Endothelial cell (in vitro differentiated cells): Measurements from ENCODE around the gene RTRAF. TPM values are rescaled to one million over a fixed set of nuclear protein-coding genes. Genes with fewer than 3 reads are reported as not detected.

Source experiments
- DNase-seq: peaks from one replicate; pipeline ENCODE4 v3.0.0; 2021; ENCODE audit warnings: low spot score
- H3K27ac Mint-ChIP-seq: one replicate; pipeline ENCODE4 v1.8.0; 2021; ENCODE audit warnings: mixed read lengths, inconsistent platforms; ENCODE audit not compliant: unreplicated experiment
- H3K27me3 Mint-ChIP-seq: one replicate; pipeline ENCODE4 v1.8.0; 2021; ENCODE audit warnings: mild to moderate bottlenecking, moderate library complexity, mixed read lengths, inconsistent platforms; ENCODE audit not compliant: unreplicated experiment
- H3K36me3 Mint-ChIP-seq: one replicate; pipeline ENCODE4 v1.8.0; 2021; ENCODE audit warnings: mild to moderate bottlenecking, low read depth, mixed read lengths, inconsistent platforms; ENCODE audit not compliant: unreplicated experiment
- H3K4me1 Mint-ChIP-seq: one replicate; pipeline ENCODE4 v1.8.0; 2021; ENCODE audit warnings: mild to moderate bottlenecking, mixed read lengths, inconsistent platforms; ENCODE audit not compliant: unreplicated experiment
- H3K4me3 Mint-ChIP-seq: one replicate; pipeline ENCODE4 v1.8.0; 2021; ENCODE audit warnings: mild to moderate bottlenecking, mixed read lengths, inconsistent platforms; ENCODE audit not compliant: unreplicated experiment
- H3K9me3 Mint-ChIP-seq: one replicate; pipeline ENCODE4 v1.8.0; 2021; ENCODE audit warnings: mixed read lengths, inconsistent platforms; ENCODE audit not compliant: unreplicated experiment
- total RNA-seq: library from RNA; stranded (reverse); fragmentation: NEBNext Ultra II Directional; extraction: Animal tissue kit (Norgen Biotek cat#: 25700); gene quantifications from one replicate; pipeline ENCODE4 v1.2.1, GENCODE V29; 2021; ENCODE audit not compliant: unreplicated experiment
- TF ChIP-seq, protein P1 (sequence below): fragments of 200-600 bp; sonication (generic); IDR thresholded peaks from one replicate; pipeline ENCODE4 v1.5.0; 2021; ENCODE audit warnings: antibody characterized with exemption; ENCODE audit not compliant: unreplicated experiment

Gene RTRAF
- total RNA-seq, 1 donor from 2014 or later = 260 TPM

DNA sequence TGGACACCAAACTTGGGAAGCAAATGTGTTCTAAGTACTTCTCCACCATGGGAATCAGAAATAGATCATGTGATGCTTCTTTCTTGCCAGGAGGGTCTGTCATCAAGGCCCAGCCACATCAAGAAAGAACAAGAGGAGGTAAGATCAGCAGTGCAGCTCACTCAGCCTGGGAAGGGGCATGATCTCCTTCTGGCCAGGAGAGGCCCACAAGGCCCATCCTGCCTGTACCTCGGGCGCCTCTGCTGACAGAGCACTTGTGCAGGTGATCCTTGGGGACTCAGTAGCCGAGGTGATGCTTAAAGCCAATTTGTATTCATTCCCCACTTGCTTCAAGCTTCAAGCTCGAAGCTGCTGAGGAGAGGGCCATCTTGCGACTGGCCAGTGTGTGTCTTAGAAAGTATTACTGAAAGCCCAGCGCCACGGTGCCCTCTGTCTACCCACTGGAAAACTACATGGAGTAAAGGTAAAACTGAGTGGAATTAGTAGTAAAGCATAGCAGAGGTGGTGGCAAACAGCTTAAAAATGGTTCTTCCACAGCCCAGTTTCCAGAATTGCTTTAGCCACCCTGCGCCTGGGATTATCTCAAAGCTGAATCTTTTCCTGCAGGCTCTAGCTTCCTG is 26.2 kb downstream of the RTRAF start:
- peak overlapping the region; percentile 79 for H3K27ac Mint-ChIP-seq
- peak; percentile 54 for DNase-seq
- H3K4me3 Mint-ChIP-seq = peak overlapping the region; percentile 79
- peaks cover 7% of the 10 kb centered on the region for H3K27me3 Mint-ChIP-seq
- no peaks in the 10 kb centered on the region for H3K9me3 Mint-ChIP-seq
- H3K36me3 Mint-ChIP-seq = peaks cover 12% of the 10 kb centered on the region
- TF ChIP-seq, protein P1, sequence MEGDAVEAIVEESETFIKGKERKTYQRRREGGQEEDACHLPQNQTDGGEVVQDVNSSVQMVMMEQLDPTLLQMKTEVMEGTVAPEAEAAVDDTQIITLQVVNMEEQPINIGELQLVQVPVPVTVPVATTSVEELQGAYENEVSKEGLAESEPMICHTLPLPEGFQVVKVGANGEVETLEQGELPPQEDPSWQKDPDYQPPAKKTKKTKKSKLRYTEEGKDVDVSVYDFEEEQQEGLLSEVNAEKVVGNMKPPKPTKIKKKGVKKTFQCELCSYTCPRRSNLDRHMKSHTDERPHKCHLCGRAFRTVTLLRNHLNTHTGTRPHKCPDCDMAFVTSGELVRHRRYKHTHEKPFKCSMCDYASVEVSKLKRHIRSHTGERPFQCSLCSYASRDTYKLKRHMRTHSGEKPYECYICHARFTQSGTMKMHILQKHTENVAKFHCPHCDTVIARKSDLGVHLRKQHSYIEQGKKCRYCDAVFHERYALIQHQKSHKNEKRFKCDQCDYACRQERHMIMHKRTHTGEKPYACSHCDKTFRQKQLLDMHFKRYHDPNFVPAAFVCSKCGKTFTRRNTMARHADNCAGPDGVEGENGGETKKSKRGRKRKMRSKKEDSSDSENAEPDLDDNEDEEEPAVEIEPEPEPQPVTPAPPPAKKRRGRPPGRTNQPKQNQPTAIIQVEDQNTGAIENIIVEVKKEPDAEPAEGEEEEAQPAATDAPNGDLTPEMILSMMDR = peak; percentile 14
- peaks cover 81% of the 10 kb centered on the region for H3K4me1 Mint-ChIP-seq

DNA sequence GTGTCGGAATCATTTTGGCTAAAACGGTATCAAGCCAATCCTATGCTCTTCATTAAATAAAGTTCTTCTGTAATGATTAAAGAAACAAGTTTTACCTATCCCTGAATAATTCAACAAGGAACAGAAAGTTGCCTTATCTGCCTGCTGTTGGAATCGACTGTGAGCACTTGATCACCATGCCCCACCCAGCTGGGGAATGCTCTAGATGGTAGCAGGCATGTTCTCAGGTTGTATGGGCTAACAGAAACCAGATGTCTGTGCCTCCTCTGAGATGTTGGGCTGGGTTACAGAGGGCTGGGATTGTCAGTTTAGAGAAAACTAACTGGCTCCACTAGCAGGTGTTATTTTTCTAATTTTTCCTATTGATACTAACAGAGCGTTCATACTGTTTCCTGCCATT is 28.9 kb downstream of the RTRAF start:
- Mint-ChIP-seq H3K27me3 (peaks cover 10% of the 10 kb centered on the region), H3K9me3 (no peaks in the 10 kb centered on the region), H3K27ac (peak overlapping the region; percentile 32), H3K36me3 (no peaks in the 10 kb centered on the region), H3K4me1 (peaks cover 97% of the 10 kb centered on the region), H3K4me3 (no peak overlapping the region)
- TF ChIP-seq, protein P1 = no peak
- no peak for DNase-seq

DNA sequence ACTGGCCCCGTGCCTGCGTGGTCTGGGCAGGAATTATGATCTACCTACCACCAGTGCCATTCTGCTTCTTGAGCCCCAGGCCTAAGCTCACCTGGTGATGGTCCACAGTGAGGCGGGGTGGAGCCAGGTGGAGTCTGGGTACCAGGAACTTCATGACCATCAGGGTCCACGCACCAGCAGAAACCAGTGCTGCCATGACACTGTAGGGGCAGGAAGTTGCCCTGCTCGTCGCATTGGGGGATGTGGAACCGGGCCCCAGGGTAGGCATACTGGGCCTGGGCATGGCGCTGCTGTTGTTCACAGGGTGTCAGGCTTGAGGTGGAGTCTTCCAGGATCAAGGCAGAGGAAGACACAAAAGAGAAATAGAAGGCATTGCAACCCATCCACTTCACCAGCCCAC is 29.6 kb downstream of the RTRAF start:
- TF ChIP-seq, protein P1 = no peak
- Mint-ChIP-seq H3K27me3 (peaks cover 10% of the 10 kb centered on the region), H3K27ac (peak overlapping the region; percentile 65), H3K36me3 (no peaks in the 10 kb centered on the region), H3K9me3 (no peaks in the 10 kb centered on the region), H3K4me1 (peaks cover 94% of the 10 kb centered on the region), H3K4me3 (no peak overlapping the region)
- no peak for DNase-seq

DNA sequence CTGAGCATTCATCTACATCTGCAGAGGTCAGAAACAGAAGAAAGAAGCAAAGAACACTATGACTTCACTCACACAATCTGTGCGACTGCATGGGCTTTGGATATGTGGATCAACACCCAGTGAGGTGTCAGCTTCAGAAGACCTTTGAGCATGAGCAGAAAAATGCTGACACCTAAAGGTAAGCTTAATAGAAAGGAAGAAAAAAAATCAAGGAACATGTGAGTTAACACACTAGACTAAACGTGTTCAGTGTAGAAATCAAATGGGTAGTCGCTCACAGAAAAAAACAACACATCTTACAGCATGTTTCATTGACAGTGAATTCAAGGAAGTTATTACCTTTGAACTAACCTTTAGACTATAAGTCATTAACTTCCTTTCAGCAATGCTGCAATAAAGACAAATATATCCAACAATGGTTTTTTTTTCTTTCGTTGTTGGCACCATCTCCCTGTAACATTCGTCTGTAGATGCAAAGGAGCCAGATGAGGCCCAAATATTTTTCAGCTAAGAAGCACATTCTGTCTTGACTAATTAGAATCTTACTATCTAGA is 30.9 kb downstream of the RTRAF start:
- Mint-ChIP-seq H3K27me3 (peaks cover 10% of the 10 kb centered on the region), H3K27ac (peak overlapping the region; percentile 97)

More for the DNA sequence above, 30.9 kb downstream of the RTRAF start:
- H3K4me1 Mint-ChIP-seq = peaks cover 85% of the 10 kb centered on the region
- H3K9me3 Mint-ChIP-seq = no peaks in the 10 kb centered on the region
- H3K36me3 Mint-ChIP-seq = no peaks in the 10 kb centered on the region
- no peak for DNase-seq
- H3K4me3 Mint-ChIP-seq = peak overlapping the region; percentile 57
- TF ChIP-seq, protein P1 = no peak
